ENCODE measurements around the gene DNAJC5G. TPM values are rescaled to one million over a fixed set of nuclear protein-coding genes. Genes with fewer than 3 reads are reported as not detected.

The DNAJC5G gene
- total and polyA plus RNA-seq, 2 donors (not counting 3 experiments of a cell fraction or from before 2014, with no cell fraction given) = 0.77 to 1.4 TPM

GRCh38 chr2:27270670-27271069 lies 4.6 kb upstream of the DNAJC5G start:
- Histone ChIP-seq H3K4me1 (ENCODE audit: control insufficient read depth, extremely low read depth, insufficient read depth, low read length) (no peaks in the 10 kb centered on the region), H2AFZ (ENCODE audit: low read depth, low read length) (no peak overlapping the region), H3K4me2 (ENCODE audit: insufficient read depth, low read length) (no peak overlapping the region), H3K9ac (replicated peaks; ENCODE audit: extremely low read depth, insufficient read depth, low read length) (no peak overlapping the region), H4K20me1 (replicated peaks; ENCODE audit: control insufficient read depth, extremely low read depth, insufficient read depth, low read length) (no peaks in the 10 kb centered on the region), H3K27me3 (ENCODE audit: control insufficient read depth in 2 of 2, insufficient read depth in 2 of 2, low read length in 2 of 2) (peaks cover 8% of the 10 kb centered on the region in 2 experiments), H3K36me3 (ENCODE audit: control insufficient read depth in 2 of 2, extremely low read depth in 1 of 2, insufficient read depth in 2 of 2, low read length in 2 of 2) (no peaks in the 10 kb centered on the region), H3K4me3 (replicated peaks in 1 of 3; ENCODE audit: insufficient read depth in 1 of 3, low read depth in 1 of 3, low read length in 3 of 3) (no peak overlapping the region), H3K9me3 (replicated peaks; ENCODE audit: control insufficient read depth, insufficient read depth, low read length) (no peaks in the 10 kb centered on the region), H3K9me1 (replicated peaks; ENCODE audit: control insufficient read depth, extremely low read depth, insufficient read depth, low read length) (no peaks in the 10 kb centered on the region), H3K79me2 (ENCODE audit: control insufficient read depth, insufficient read depth, low read length) (no peaks in the 10 kb centered on the region), H3K27ac (ENCODE audit: insufficient read depth, low read depth, low read length) (no peak overlapping the region)
- POLR2A ChIA-PET = interaction anchor here (0.6 kb wide), 1 partner anchor 18 kb away, joined by 3 read pairs; no protein-coding TSS in a partner anchor
- no peak for DNase-seq (ENCODE audit: low read depth, low spot score)
- dilution Hi-C loops (cut with MboI; ENCODE audit: extremely low pct_ligation_motif_present, low sequenced_read_pairs) = no loop called here
- intact Hi-C loops (cut with micrococcal nuclease) = no loop called here
- CTCF ChIA-PET = interaction anchor here (1.3 to 3.3 kb wide), 4 partner anchors 9 to 32 kb away, joined by 4 to 30 read pairs (median 10); partner anchors contain the start of gene TRIM54
- FAIRE-seq = no peak
- no TSS peak for BruUV-seq (replicated peaks)
- TF ChIP-seq GATA2 (IDR thresholded peaks at IDR 0.05; ENCODE audit: insufficient read depth, insufficient read length, low read depth, low read length) (no peak), JUN (IDR thresholded peaks at IDR 0.05; ENCODE audit: borderline replicate concordance, insufficient read depth, insufficient read length, low read depth) (no peak), POLR2A (IDR thresholded peaks at IDR 0.05; ENCODE audit: low read depth, low read length) (no peak), MAX (IDR thresholded peaks at IDR 0.05; ENCODE audit: insufficient read depth, insufficient read length) (no peak), CTCF (IDR thresholded peaks at IDR 0.05; ENCODE audit: extremely low read depth in 1 of 2, insufficient read depth in 1 of 2, low read depth in 1 of 2, low read length in 2 of 2) (no peak), POLR2AphosphoS5 (IDR thresholded peaks at IDR 0.05; ENCODE audit: insufficient read depth, low read depth, low read length) (no peak), MYC (IDR thresholded peaks at IDR 0.05; ENCODE audit: low read depth, low read length) (no peak), EZH2 (IDR thresholded peaks at IDR 0.05; ENCODE audit: borderline replicate concordance, low read depth, low read length, severe bottlenecking) (no peak), FOS (IDR thresholded peaks at IDR 0.05; ENCODE audit: borderline replicate concordance, insufficient read depth, low read length) (no peak)

Data from endothelial cell of umbilical vein (primary cell).